WTC11 (cell line): ENCODE measurements around the gene ZNF888. TPM values are rescaled to one million over a fixed set of nuclear protein-coding genes. Genes with fewer than 3 reads are reported as not detected.

Experiments used
- ATAC-seq: fragments of 200-7000 bp; cut with Tn5 transposase; 2 replicates; pipeline ENCODE4 v1.10.0; 2021; ENCODE audit warnings: mild to moderate bottlenecking, moderate library complexity
- Bru-seq: library from RNA; stranded (reverse); fragments of 400-500 nt; gene quantifications from one replicate; lab custom pipeline; 2021; lab: Mats Ljungman, UMichigan
- CTCF ChIA-PET: fragments of 300-600 bp; sonication (Branson Sonifier 250); formaldehyde crosslinking; loops from one replicate; lab custom pipeline; 2021; ENCODE audit warnings: antibody characterized with exemption; lab: Charles Lee
- POLR2A ChIA-PET: fragments of 350-600 bp; sonication (Branson Sonifier 250); formaldehyde crosslinking; loops from one replicate; lab custom pipeline; 2021; ENCODE audit warnings: antibody characterized with exemption; lab: Charles Lee
- DNase-seq: peaks from one replicate; pipeline ENCODE4 v3.0.0; 2021; ENCODE audit warnings: low spot score
- H3K27ac Mint-ChIP-seq: 2 replicates; pipeline ENCODE4 v1.8.0; 2021; ENCODE audit warnings: mixed read lengths
- H3K27me3 Mint-ChIP-seq: 2 replicates; pipeline ENCODE4 v1.8.0; 2021; ENCODE audit warnings: low read depth, mild to moderate bottlenecking, moderate library complexity, mixed read lengths
- H3K36me3 Mint-ChIP-seq: 2 replicates; pipeline ENCODE4 v1.8.0; 2021; ENCODE audit warnings: mixed read lengths
- H3K4me1 Mint-ChIP-seq: 2 replicates; pipeline ENCODE4 v1.8.0; 2022; ENCODE audit warnings: mixed read lengths
- H3K4me3 Mint-ChIP-seq: 2 replicates; pipeline ENCODE4 v1.8.0; 2021; ENCODE audit warnings: mild to moderate bottlenecking, moderate library complexity, mixed read lengths
- H3K9me3 Mint-ChIP-seq: 2 replicates; pipeline ENCODE4 v1.8.0; 2021; ENCODE audit warnings: mixed read lengths
- CREB1 ChIP-seq: sonication (generic); formaldehyde crosslinking; IDR thresholded peaks from 2 replicates; pipeline ENCODE4 v1.8.0; 2023; ENCODE audit warnings: mild to moderate bottlenecking, missing genetic modification reagents
- CREM ChIP-seq: sonication (generic); formaldehyde crosslinking; IDR thresholded peaks from 2 replicates; pipeline ENCODE4 v1.8.1; 2022; ENCODE audit warnings: mild to moderate bottlenecking, missing genetic modification reagents, moderate library complexity
- FOXK1 ChIP-seq: sonication (generic); formaldehyde crosslinking; IDR thresholded peaks from 2 replicates; pipeline ENCODE4 v1.8.0; 2022; ENCODE audit warnings: mild to moderate bottlenecking, moderate library complexity, missing genetic modification reagents
- FOXP1 ChIP-seq: sonication (generic); formaldehyde crosslinking; IDR thresholded peaks from 2 replicates; pipeline ENCODE4 v1.8.0; 2022; ENCODE audit warnings: missing genetic modification reagents, mild to moderate bottlenecking, moderate library complexity, borderline replicate concordance
- GABPB1 ChIP-seq: sonication (generic); formaldehyde crosslinking; IDR thresholded peaks from 2 replicates; pipeline ENCODE4 v1.8.1; 2023; ENCODE audit warnings: mild to moderate bottlenecking, missing genetic modification reagents
- GTF2I ChIP-seq: fragments of 250-450 bp; sonication (Bioruptor Pico); conservative IDR thresholded peaks from 2 replicates; pipeline ENCODE4 v1.4.0; 2021; ENCODE audit warnings: mild to moderate bottlenecking
- NR2C2 ChIP-seq: sonication (generic); formaldehyde crosslinking; IDR thresholded peaks from 2 replicates; pipeline ENCODE4 v1.8.0; 2022; ENCODE audit warnings: mild to moderate bottlenecking, missing genetic modification reagents
- RORB ChIP-seq: fragments of 250-450 bp; sonication (Bioruptor Pico); IDR thresholded peaks from 2 replicates; pipeline ENCODE4 v1.9.0; 2021; ENCODE audit warnings: mild to moderate bottlenecking
- SMAD4 ChIP-seq: sonication (generic); formaldehyde crosslinking; IDR thresholded peaks from 2 replicates; pipeline ENCODE4 v1.8.0; 2022; ENCODE audit warnings: mild to moderate bottlenecking, missing genetic modification reagents
- TCF7 ChIP-seq: sonication (generic); formaldehyde crosslinking; IDR thresholded peaks from 2 replicates; pipeline ENCODE4 v1.8.0; 2022; ENCODE audit warnings: mild to moderate bottlenecking, low read depth, missing genetic modification reagents, moderate library complexity
- TEAD4 ChIP-seq: sonication (generic); formaldehyde crosslinking; IDR thresholded peaks from 2 replicates; pipeline ENCODE4 v1.8.0; 2022; ENCODE audit warnings: mild to moderate bottlenecking, missing genetic modification reagents
- ZNF138 ChIP-seq: sonication (generic); formaldehyde crosslinking; conservative IDR thresholded peaks from 2 replicates; pipeline ENCODE4 v1.8.1; 2022; ENCODE audit warnings: mild to moderate bottlenecking, moderate library complexity, missing genetic modification reagents
- ZNF219 ChIP-seq: sonication (generic); formaldehyde crosslinking; IDR thresholded peaks from 2 replicates; pipeline ENCODE4 v1.8.0; 2023; ENCODE audit warnings: missing genetic modification reagents, mild to moderate bottlenecking, borderline replicate concordance
- ZNF263 ChIP-seq: sonication (generic); formaldehyde crosslinking; IDR thresholded peaks from 2 replicates; pipeline ENCODE4 v1.8.1; 2022; ENCODE audit warnings: low read depth, mild to moderate bottlenecking, moderate library complexity, missing genetic modification reagents
- long read RNA-seq, 3 experiments: library from RNA in 1 of 3; library from capped mRNA in 1 of 3; library from polyadenylated mRNA in 1 of 3; unstranded in 2 of 3; stranded (forward) in 1 of 3; transcript quantifications; one replicate each; pipeline ENCODE4 v2.0.0, GENCODE V29; 2021
- total RNA-seq: library from RNA; stranded (reverse); gene quantifications from 3 replicates; pipeline ENCODE4 v1.2.3, GENCODE V29; 2021
- TF ChIP-seq, protein P1 (sequence below): fragments of 250-450 bp; sonication (Bioruptor Pico); IDR thresholded peaks from 2 replicates; pipeline ENCODE4 v1.8.0; 2021; ENCODE audit warnings: mild to moderate bottlenecking
- TF ChIP-seq, protein P2 (sequence below): sonication (generic); formaldehyde crosslinking; IDR thresholded peaks from 2 replicates; pipeline ENCODE4 v1.8.1; 2022; ENCODE audit warnings: low read depth, mild to moderate bottlenecking, moderate library complexity, missing genetic modification reagents, borderline replicate concordance
- TF ChIP-seq, protein P3 (sequence below): sonication (generic); formaldehyde crosslinking; IDR thresholded peaks from 2 replicates; pipeline ENCODE4 v1.8.0; 2022; ENCODE audit warnings: missing genetic modification reagents
- TF ChIP-seq, protein P4 (sequence below): sonication (generic); formaldehyde crosslinking; IDR thresholded peaks from 2 replicates; pipeline ENCODE4 v1.8.0; 2022; ENCODE audit warnings: mild to moderate bottlenecking, missing genetic modification reagents
- TF ChIP-seq, protein P5 (sequence below): sonication (generic); formaldehyde crosslinking; IDR thresholded peaks from 2 replicates; pipeline ENCODE4 v1.8.1; 2023; ENCODE audit warnings: mild to moderate bottlenecking, missing genetic modification reagents
- TF ChIP-seq, protein P6 (sequence below): sonication (generic); formaldehyde crosslinking; IDR thresholded peaks from 2 replicates; pipeline ENCODE4 v1.8.0; 2023; ENCODE audit warnings: missing genetic modification reagents
- TF ChIP-seq, protein P7 (sequence below): sonication (generic); formaldehyde crosslinking; IDR thresholded peaks from 2 replicates; pipeline ENCODE4 v1.8.0; 2022; ENCODE audit warnings: mild to moderate bottlenecking, missing genetic modification reagents
- TF ChIP-seq, protein P8 (sequence below): fragments of 250-450 bp; sonication (Bioruptor Pico); IDR thresholded peaks from 2 replicates; pipeline ENCODE4 v1.9.0; 2021; ENCODE audit warnings: moderate library complexity, mild to moderate bottlenecking, inconsistent platforms, borderline replicate concordance

Gene ZNF888
- total RNA-seq (7.6 to 9.8 TPM (median 7.8 TPM) in 3 replicates), Bru-seq, nascent RNA (percentile 89 among the genes with signal in this experiment)
- long read RNA-seq, experiment 1, full-length matches to known transcripts, result 2 of 22 reads
- long read RNA-seq, experiment 1, partial matches to known transcripts, result 1 of 22 reads
- long read RNA-seq, experiment 1, other reads (novel, unspliced or antisense), result 19 of 22 reads
- long read RNA-seq, experiment 2, partial matches to known transcripts, result 1 of 3 reads
- long read RNA-seq, experiment 2, other reads (novel, unspliced or antisense), result 2 of 3 reads
- long read RNA-seq, experiment 3, result 0 reads

DNA sequence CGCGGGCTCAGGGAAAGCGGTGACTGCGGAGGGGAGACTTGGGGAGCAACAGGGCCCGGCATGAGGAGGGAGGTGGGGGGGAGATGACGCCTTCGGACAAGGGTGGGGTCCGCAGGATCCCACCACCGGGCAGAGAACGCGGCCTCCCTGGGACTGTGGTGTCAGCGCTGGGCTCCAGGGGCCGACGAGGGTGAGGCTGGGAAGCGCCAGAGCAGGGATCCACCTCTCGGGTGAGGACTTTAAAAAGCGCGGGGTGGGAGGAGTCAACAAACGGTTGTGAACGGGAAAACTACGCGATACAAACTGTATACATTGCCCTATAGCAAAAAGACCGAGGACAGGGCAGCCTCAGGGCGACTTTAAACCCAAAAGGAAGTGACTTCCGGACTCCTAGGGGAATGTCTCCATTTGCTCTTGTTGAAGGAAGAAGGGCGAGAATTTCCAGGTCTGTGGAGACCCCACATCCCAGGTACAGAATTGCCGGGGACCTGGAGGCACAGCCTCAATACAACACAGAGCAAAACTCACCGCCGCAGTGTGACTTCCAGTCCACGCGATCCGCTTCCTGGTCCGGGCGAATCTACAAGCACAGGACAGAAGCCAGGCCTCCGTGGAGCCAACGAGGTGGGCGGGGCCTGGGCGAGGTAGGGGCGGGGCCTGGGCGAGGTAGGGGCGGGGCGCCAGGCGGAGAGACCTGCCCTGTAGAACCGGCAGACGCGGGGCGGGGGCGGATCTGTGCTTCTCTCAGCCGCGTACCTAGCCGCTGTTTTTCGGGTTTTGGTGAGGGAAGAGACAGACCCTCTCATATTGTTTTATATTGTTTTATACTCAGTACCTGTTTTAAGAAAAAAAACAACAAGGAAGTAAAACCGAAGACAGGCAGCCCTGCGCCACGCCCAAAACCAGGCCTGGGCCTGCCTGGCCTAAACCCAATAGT lies at the start of gene ZNF888:
TSS of gene ZNF888 (minus strand) at position 588 of the 937 bp plus-strand sequence. CDS start 5,555 bp downstream, outside the sequence.
- H3K27me3 Mint-ChIP-seq, result no peaks in the 10 kb centered on the region
- H3K9me3 Mint-ChIP-seq, result no peaks in the 10 kb centered on the region
- TF ChIP-seq FOXP1 (CRISPR knock-in tag), result no peak
- no peak for TF ChIP-seq CREB1 (CRISPR knock-in tag)
- no peak for TF ChIP-seq SMAD4 (CRISPR knock-in tag)
- TF ChIP-seq, protein P1, sequence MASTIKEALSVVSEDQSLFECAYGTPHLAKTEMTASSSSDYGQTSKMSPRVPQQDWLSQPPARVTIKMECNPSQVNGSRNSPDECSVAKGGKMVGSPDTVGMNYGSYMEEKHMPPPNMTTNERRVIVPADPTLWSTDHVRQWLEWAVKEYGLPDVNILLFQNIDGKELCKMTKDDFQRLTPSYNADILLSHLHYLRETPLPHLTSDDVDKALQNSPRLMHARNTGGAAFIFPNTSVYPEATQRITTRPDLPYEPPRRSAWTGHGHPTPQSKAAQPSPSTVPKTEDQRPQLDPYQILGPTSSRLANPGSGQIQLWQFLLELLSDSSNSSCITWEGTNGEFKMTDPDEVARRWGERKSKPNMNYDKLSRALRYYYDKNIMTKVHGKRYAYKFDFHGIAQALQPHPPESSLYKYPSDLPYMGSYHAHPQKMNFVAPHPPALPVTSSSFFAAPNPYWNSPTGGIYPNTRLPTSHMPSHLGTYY (CRISPR knock-in tag), result no peak
- no peak for TF ChIP-seq GABPB1 (CRISPR knock-in tag)
- TF ChIP-seq, protein P2, sequence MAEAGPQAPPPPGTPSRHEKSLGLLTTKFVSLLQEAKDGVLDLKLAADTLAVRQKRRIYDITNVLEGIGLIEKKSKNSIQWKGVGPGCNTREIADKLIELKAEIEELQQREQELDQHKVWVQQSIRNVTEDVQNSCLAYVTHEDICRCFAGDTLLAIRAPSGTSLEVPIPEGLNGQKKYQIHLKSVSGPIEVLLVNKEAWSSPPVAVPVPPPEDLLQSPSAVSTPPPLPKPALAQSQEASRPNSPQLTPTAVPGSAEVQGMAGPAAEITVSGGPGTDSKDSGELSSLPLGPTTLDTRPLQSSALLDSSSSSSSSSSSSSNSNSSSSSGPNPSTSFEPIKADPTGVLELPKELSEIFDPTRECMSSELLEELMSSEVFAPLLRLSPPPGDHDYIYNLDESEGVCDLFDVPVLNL (CRISPR knock-in tag), result 0 out of 2 replicates have a peak, but pooled peaks have one; percentile 47
- TF ChIP-seq, protein P3, sequence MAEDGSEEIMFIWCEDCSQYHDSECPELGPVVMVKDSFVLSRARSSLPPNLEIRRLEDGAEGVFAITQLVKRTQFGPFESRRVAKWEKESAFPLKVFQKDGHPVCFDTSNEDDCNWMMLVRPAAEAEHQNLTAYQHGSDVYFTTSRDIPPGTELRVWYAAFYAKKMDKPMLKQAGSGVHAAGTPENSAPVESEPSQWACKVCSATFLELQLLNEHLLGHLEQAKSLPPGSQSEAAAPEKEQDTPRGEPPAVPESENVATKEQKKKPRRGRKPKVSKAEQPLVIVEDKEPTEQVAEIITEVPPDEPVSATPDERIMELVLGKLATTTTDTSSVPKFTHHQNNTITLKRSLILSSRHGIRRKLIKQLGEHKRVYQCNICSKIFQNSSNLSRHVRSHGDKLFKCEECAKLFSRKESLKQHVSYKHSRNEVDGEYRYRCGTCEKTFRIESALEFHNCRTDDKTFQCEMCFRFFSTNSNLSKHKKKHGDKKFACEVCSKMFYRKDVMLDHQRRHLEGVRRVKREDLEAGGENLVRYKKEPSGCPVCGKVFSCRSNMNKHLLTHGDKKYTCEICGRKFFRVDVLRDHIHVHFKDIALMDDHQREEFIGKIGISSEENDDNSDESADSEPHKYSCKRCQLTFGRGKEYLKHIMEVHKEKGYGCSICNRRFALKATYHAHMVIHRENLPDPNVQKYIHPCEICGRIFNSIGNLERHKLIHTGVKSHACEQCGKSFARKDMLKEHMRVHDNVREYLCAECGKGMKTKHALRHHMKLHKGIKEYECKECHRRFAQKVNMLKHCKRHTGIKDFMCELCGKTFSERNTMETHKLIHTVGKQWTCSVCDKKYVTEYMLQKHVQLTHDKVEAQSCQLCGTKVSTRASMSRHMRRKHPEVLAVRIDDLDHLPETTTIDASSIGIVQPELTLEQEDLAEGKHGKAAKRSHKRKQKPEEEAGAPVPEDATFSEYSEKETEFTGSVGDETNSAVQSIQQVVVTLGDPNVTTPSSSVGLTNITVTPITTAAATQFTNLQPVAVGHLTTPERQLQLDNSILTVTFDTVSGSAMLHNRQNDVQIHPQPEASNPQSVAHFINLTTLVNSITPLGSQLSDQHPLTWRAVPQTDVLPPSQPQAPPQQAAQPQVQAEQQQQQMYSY (CRISPR knock-in tag), result peak; percentile 79
- TF ChIP-seq, protein P4, sequence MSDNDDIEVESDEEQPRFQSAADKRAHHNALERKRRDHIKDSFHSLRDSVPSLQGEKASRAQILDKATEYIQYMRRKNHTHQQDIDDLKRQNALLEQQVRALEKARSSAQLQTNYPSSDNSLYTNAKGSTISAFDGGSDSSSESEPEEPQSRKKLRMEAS (CRISPR knock-in tag), result 0 out of 2 replicates have a peak, but pooled peaks have one; percentile 26
- no peak; the same call in 1 of the 2 replicates for TF ChIP-seq CREM
- ATAC-seq (peak; percentile 97), DNase-seq (peak; percentile 93)
- CTCF ChIA-PET, result no interaction called here
- H3K4me1 Mint-ChIP-seq, result peaks cover 27% of the 10 kb centered on the region
- H3K36me3 Mint-ChIP-seq, result peaks cover 7% of the 10 kb centered on the region
- H3K4me3 Mint-ChIP-seq, result peak within 1 kb of the TSS; percentile 93
- POLR2A ChIA-PET, result no interaction called here
- H3K27ac Mint-ChIP-seq, result peak within 1 kb of the TSS; percentile 96

DNA sequence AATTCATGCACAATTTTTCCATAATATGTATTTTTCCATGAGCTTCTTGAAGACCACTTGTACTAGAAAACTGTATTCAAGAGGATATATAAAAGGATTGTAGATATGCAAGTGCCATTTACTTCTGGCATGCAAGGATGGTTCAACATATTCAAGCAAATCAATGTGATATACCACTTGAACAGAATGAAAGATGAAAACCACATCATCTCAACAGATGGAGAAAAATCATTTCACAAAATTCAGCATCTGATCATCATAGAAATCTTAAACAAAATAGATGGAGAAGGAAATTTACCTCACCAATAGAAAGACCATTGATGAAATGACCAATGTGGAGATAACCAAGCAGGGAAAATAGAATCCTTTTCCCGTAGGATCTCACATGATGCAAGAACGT lies 44.5 kb upstream of the ZNF888 start:
- peaks cover 12% of the 10 kb centered on the region for H3K4me1 Mint-ChIP-seq
- H3K36me3 Mint-ChIP-seq, result peaks cover 19% of the 10 kb centered on the region
- no peak for ATAC-seq
- POLR2A ChIA-PET, result no interaction called here
- no peak overlapping the region for H3K27ac Mint-ChIP-seq
- H3K9me3 Mint-ChIP-seq, result peaks cover 26% of the 10 kb centered on the region
- no peak overlapping the region for H3K4me3 Mint-ChIP-seq
- no peak for DNase-seq
- CTCF ChIA-PET, result no interaction called here
- peaks cover 3% of the 10 kb centered on the region; the same call in 1 of the 2 replicates for H3K27me3 Mint-ChIP-seq
- no peak for TF ChIP-seq GTF2I (CRISPR knock-in tag)
- no peak for TF ChIP-seq ZNF219 (CRISPR knock-in tag)
- no peak for TF ChIP-seq RORB (CRISPR knock-in tag)
- TF ChIP-seq, protein P5, sequence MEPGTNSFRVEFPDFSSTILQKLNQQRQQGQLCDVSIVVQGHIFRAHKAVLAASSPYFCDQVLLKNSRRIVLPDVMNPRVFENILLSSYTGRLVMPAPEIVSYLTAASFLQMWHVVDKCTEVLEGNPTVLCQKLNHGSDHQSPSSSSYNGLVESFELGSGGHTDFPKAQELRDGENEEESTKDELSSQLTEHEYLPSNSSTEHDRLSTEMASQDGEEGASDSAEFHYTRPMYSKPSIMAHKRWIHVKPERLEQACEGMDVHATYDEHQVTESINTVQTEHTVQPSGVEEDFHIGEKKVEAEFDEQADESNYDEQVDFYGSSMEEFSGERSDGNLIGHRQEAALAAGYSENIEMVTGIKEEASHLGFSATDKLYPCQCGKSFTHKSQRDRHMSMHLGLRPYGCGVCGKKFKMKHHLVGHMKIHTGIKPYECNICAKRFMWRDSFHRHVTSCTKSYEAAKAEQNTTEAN, result no peak
- TF ChIP-seq ZNF138 (CRISPR knock-in tag), result no peak
- TF ChIP-seq NR2C2 (CRISPR knock-in tag), result no peak
- TF ChIP-seq, protein P4 (CRISPR knock-in tag), result no peak
- TF ChIP-seq, protein P6, sequence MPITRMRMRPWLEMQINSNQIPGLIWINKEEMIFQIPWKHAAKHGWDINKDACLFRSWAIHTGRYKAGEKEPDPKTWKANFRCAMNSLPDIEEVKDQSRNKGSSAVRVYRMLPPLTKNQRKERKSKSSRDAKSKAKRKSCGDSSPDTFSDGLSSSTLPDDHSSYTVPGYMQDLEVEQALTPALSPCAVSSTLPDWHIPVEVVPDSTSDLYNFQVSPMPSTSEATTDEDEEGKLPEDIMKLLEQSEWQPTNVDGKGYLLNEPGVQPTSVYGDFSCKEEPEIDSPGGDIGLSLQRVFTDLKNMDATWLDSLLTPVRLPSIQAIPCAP (CRISPR knock-in tag), result no peak
- no peak for TF ChIP-seq TCF7
- no peak for TF ChIP-seq FOXK1
- TF ChIP-seq, protein P7, sequence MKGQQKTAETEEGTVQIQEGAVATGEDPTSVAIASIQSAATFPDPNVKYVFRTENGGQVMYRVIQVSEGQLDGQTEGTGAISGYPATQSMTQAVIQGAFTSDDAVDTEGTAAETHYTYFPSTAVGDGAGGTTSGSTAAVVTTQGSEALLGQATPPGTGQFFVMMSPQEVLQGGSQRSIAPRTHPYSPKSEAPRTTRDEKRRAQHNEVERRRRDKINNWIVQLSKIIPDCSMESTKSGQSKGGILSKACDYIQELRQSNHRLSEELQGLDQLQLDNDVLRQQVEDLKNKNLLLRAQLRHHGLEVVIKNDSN (CRISPR knock-in tag), result no peak
- TF ChIP-seq TEAD4 (CRISPR knock-in tag), result no peak
- TF ChIP-seq, protein P8, sequence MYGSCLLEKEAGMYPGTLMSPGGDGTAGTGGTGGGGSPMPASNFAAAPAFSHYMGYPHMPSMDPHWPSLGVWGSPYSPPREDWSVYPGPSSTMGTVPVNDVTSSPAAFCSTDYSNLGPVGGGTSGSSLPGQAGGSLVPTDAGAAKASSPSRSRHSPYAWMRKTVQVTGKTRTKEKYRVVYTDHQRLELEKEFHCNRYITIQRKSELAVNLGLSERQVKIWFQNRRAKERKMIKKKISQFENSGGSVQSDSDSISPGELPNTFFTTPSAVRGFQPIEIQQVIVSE (CRISPR knock-in tag), result no peak
- no peak for TF ChIP-seq ZNF263 (CRISPR knock-in tag)
